ENCODE measurements around the gene HNRNPM.

HNRNPM gene

GRCh38 chr19:8459520-8460270 is 14.9 kb downstream of the HNRNPM start:
- DNase-seq (ENCODE audit: low read depth in 2 of 2), result no peak

- DNase-seq (ENCODE audit: low read depth in 2 of 2), result no peak
These were observed 15.9 kb downstream of the HNRNPM start for GRCh38 chr19:8460516-8461298.

- DNase-seq (ENCODE audit: low read depth in 2 of 2), result no peak
These were observed 16.6 kb downstream of the HNRNPM start for GRCh38 chr19:8461376-8461775.

DNA sequence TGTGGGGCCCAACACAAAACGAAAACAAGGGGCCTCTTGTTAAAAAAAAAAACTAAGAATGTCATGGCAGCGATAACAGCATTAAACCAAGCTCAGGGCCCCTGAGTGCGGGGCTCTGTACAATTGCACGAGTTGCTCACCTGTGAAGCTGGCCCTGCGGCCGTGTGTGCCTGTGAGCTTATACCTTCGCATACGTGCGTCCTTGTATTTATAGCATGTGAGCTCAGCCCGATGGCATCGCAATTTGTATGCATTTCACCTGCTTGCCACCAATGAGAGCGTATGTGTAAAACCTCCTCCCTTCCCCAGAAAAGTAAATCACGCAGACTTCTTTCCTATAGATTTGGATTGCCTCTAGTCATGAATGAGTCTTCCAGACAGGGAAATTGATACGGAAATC is 17.1 kb downstream of the HNRNPM start:
- no peak for DNase-seq (ENCODE audit: low read depth in 2 of 2)

GRCh38 chr19:8462571-8462970 is 17.8 kb downstream of the HNRNPM start:
- DNase-seq (ENCODE audit: low read depth in 2 of 2), result no peak

GRCh38 chr19:8463365-8463764 is 18.6 kb downstream of the HNRNPM start:
- no peak for DNase-seq (ENCODE audit: low read depth in 2 of 2)

DNA sequence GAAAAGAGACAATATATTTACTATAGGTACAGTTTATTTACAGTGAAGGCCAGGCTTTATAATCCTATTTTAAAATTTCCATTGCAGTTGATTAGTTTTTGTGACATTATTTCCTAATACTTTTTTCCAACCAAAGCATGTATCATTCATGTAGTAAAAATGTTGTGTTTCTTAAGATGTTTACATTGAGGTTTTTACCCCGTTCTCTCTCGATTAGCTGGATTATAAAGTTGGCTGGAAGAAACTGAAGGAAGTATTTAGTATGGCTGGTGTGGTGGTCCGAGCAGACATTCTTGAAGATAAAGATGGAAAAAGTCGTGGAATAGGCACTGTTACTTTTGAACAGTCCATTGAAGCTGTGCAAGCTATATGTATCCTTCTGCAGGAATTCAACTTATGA is 21.2 kb downstream of the HNRNPM start:
- no peak for DNase-seq (ENCODE audit: low read depth in 2 of 2)

- no peak for DNase-seq (ENCODE audit: low read depth in 2 of 2)
These were observed 23.3 kb downstream of the HNRNPM start for GRCh38 chr19:8468124-8468523.

- no peak for DNase-seq (ENCODE audit: low read depth in 2 of 2)
These were observed 24.1 kb downstream of the HNRNPM start for GRCh38 chr19:8468761-8469373.

DNA sequence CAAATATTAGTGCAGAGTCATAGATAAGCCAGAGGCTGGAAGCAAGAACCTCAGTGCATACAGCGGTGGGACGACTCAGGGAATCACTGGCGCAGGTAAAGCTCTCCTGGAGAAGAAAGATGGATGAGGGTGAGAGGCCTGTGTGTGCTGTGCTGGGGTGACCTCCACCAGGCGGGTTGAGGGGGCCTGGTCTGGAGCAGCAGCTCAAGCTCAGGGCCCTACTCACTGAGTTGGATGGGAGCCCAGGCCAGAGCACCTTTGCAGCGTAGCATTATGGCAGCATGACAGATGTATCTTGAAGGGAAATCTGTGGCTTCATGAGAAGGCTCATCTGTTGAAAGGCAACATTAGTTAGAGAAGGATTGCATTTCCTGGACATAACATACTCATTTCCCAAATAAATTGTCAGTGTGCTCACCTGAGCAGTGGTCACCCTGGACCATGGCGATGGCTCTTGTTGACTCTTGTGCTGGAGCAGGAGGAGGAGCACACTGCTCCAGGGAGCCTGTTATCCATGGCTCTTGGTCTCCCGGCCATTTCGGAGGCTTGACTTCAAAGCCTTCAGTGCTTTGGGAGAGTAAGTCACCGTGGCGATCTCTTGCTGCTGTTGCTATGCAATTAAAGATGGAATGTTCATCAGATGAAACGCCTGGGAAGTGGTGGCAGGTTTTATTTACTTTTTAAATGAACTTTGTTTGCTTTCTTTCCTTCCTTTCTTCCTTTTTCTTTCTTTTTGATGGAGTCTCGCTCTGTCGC is 25.0 kb downstream of the HNRNPM start:
- no peak for DNase-seq (ENCODE audit: low read depth in 2 of 2)

DNA sequence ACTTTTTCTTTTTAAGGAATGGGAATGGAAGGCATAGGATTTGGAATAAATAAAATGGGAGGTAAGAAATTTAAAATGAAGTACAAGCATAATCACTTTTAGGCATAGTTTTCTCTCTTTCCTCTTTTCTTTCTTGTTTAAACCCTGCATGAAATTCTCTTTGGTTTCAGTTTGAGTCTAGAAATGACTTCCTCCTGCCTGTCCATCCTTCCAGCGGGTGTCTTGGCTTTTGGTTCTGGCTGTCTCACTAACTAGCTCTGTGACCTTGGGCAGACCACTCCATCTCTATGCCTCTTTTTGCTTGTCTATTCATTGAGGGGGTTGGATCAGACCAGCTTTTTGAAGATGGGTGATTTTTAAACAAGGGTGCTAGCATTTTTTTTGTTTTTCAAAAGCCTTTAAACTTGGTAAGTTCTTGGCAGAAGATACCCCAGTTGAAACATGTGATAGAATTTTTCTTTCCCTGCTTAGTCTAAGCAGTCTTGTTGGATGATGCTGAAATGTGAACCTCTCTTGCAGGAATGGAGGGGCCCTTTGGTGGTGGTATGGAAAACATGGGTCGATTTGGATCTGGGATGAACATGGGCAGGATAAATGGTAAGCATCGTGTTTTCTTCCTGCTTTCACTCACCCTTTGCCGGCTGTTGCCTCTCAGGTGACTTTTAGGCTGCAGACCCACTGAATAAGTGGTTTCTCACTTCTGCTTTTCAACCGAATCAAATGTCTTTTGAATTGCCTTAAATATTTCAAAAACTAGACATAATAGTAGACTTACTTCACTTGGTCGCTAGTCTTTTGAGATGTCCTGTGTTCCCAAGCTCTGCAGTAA is 29.1 kb downstream of the HNRNPM start:
- DNase-seq (ENCODE audit: low read depth in 2 of 2), result no peak

- no peak for DNase-seq (ENCODE audit: low read depth in 2 of 2)
These were observed 30.2 kb downstream of the HNRNPM start for GRCh38 chr19:8475005-8475404.

- DNase-seq (ENCODE audit: low read depth in 2 of 2), result no peak
These were observed 31.7 kb downstream of the HNRNPM start for GRCh38 chr19:8476524-8476923.

DNA sequence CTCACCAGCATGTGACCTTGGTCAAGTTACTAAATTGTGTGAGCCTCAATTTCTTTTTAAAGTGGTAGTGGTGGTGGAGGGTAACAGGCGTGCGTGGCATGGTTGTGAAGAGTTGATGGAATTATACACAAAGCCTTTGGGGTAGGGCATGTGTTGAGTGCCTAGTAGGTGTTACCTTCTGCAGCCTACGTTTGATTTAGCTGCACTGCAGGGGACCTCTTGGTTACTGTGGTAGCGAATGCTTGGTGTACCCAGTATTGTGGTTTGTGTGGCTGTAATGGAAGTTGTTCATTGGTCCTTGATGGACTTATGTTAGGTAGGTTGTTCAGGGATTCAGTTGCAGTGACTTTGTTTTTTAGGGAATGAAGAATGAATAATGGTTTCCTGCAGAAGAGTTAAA is 33.1 kb downstream of the HNRNPM start:
- DNase-seq (ENCODE audit: low read depth in 2 of 2), result no peak

GRCh38 chr19:8478598-8478997 is 33.8 kb downstream of the HNRNPM start:
- no peak for DNase-seq (ENCODE audit: low read depth in 2 of 2)

GRCh38 chr19:8481201-8481600 is 36.4 kb downstream of the HNRNPM start:
- DNase-seq (ENCODE audit: low read depth in 2 of 2), result no peak

DNA sequence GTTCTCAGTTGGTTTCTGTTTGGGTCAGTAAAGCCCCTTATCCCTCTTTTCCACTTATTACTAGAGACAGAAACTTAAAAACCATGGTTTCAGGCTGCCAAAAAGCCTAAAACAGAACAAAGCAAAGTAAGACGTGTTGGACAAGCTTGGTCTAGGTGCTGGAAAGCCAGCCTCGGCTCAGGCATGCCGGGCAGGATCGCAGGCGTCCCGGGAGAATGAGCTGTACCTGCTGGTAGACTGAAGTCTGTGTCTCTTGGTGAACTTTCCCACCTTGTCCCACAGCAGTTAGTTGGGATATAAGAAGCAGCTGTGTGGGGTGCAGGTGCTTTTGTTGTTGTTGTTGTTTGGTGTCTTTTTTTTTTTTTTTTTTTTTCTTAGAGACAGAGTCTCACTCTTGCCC is 36.8 kb downstream of the HNRNPM start:
- no peak for DNase-seq (ENCODE audit: low read depth in 2 of 2)

- DNase-seq (ENCODE audit: low read depth in 2 of 2), result no peak
These were observed 37.9 kb downstream of the HNRNPM start for GRCh38 chr19:8482696-8483095.

- DNase-seq (ENCODE audit: low read depth in 2 of 2), result no peak
These were observed 38.4 kb downstream of the HNRNPM start for GRCh38 chr19:8483165-8483564.

- no peak for DNase-seq (ENCODE audit: low read depth in 2 of 2)
These were observed 39.6 kb downstream of the HNRNPM start for GRCh38 chr19:8484331-8484894.

Data from stimulated activated CD4-positive, alpha-beta T cell treated with anti-CD3 and anti-CD28 coated beads, Interleukin-1b, Interleukin-23, amount 100 ng/mL, for 4 hours (primary cell).